Measurements from ENCODE around the gene FBXO34.
A peak's percentile ranks its signal among the peaks of the same experiment; 100 is the strongest.

DNA sequence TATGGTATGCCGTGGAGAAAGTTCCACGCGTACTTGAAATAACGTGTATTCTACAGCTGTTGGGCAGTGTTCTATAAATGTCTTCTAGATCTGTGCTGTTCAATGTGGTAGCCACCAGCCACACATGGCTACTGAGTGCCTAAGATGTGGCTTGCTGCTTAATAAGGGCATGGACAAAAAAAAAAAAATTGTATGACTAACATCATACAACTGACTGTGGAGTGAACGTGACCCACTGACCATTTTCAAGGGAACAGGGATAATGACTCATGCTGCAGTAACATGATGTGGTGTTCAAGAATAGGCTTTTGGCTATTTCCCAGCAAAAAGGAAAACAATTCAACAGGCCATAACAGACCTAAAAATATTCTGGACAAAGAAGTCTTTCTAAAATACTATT, 127.5 kb downstream of the FBXO34 start:
- peak in 1 of 2 donors; percentile 81 for TF ChIP-seq POLR2A (IDR thresholded peaks at IDR 0.05)
- TF ChIP-seq, protein P1, sequence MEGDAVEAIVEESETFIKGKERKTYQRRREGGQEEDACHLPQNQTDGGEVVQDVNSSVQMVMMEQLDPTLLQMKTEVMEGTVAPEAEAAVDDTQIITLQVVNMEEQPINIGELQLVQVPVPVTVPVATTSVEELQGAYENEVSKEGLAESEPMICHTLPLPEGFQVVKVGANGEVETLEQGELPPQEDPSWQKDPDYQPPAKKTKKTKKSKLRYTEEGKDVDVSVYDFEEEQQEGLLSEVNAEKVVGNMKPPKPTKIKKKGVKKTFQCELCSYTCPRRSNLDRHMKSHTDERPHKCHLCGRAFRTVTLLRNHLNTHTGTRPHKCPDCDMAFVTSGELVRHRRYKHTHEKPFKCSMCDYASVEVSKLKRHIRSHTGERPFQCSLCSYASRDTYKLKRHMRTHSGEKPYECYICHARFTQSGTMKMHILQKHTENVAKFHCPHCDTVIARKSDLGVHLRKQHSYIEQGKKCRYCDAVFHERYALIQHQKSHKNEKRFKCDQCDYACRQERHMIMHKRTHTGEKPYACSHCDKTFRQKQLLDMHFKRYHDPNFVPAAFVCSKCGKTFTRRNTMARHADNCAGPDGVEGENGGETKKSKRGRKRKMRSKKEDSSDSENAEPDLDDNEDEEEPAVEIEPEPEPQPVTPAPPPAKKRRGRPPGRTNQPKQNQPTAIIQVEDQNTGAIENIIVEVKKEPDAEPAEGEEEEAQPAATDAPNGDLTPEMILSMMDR (IDR thresholded peaks at IDR 0.05 in 4 of 5, conservative IDR thresholded peaks at IDR 0.05 in 1 of 5) = no peak
